H9 (cell line): ENCODE results near the gene LILRA5. TPM values are rescaled to one million over a fixed set of nuclear protein-coding genes. Genes with fewer than 3 reads are reported as not detected.

Experiments
- DNase-seq: peaks from one replicate; pipeline ENCODE4 v3.0.0-alpha.2; 2017
- H2AFZ ChIP-seq: one replicate; pipeline ENCODE4 v1.6.1; 2013; ENCODE audit warnings: mild to moderate bottlenecking, low read length, control low read depth, moderate library complexity
- H2AK5ac ChIP-seq: 2 replicates; pipeline ENCODE4 v1.6.1; 2013; ENCODE audit warnings: low read length, control low read depth, mixed read lengths; ENCODE audit not compliant: insufficient read length
- H2BK120ac ChIP-seq: one replicate; pipeline ENCODE4 v1.6.1; 2013; ENCODE audit warnings: low read depth, mild to moderate bottlenecking, low read length, control low read depth, inconsistent platforms; ENCODE audit not compliant: poor library complexity, severe bottlenecking
- H2BK12ac ChIP-seq: 2 replicates; pipeline ENCODE4 v1.6.1; 2013; ENCODE audit warnings: low read length, control low read depth, mixed read lengths, low read depth; ENCODE audit not compliant: insufficient read length
- H2BK15ac ChIP-seq: 2 replicates; pipeline ENCODE4 v1.6.1; 2013; ENCODE audit warnings: low read depth, low read length, control low read depth
- H2BK20ac ChIP-seq: one replicate; pipeline ENCODE4 v1.6.1; 2013; ENCODE audit warnings: low read depth, mild to moderate bottlenecking, low read length, control low read depth, inconsistent platforms; ENCODE audit not compliant: poor library complexity, severe bottlenecking
- H2BK5ac ChIP-seq: 2 replicates; pipeline ENCODE4 v1.6.1; 2013; ENCODE audit warnings: low read length, control low read depth, mixed read lengths; ENCODE audit not compliant: insufficient read length
- H3K14ac ChIP-seq: 2 replicates; pipeline ENCODE4 v1.6.1; 2013; ENCODE audit warnings: low read length, control low read depth; ENCODE audit not compliant: insufficient read depth
- H3K18ac ChIP-seq: 2 replicates; pipeline ENCODE4 v1.6.1; 2013; ENCODE audit warnings: low read depth, mild to moderate bottlenecking, mixed read lengths, low read length, control low read depth; ENCODE audit not compliant: insufficient read length
- H3K23ac ChIP-seq: 2 replicates; pipeline ENCODE4 v1.6.1; 2013; ENCODE audit warnings: low read length, control low read depth, mixed read lengths, low read depth; ENCODE audit not compliant: insufficient read length
- H3K23me2 ChIP-seq: 2 replicates; pipeline ENCODE4 v1.6.1; 2013; ENCODE audit warnings: low read depth, mild to moderate bottlenecking, mixed read lengths, low read length, control low read depth; ENCODE audit not compliant: insufficient read length, poor library complexity, severe bottlenecking
- H3K27ac ChIP-seq: 2 replicates; pipeline ENCODE4 v1.5.1; 2013; ENCODE audit warnings: low read length, control low read depth, mixed read lengths, low read depth; ENCODE audit not compliant: insufficient read length
- H3K27me3 ChIP-seq: 2 replicates; pipeline ENCODE4 v1.6.1; 2013; ENCODE audit warnings: low read length, control low read depth, inconsistent platforms; ENCODE audit not compliant: insufficient read depth
- H3K4ac ChIP-seq: 2 replicates; pipeline ENCODE4 v1.6.1; 2013; ENCODE audit warnings: low read depth, mild to moderate bottlenecking, control low read depth, inconsistent platforms, low read length, moderate library complexity
- H3K4me1 ChIP-seq: 2 replicates; pipeline ENCODE4 v1.6.1; 2013; ENCODE audit warnings: low read length, control low read depth, inconsistent platforms; ENCODE audit not compliant: insufficient read depth
- H3K4me2 ChIP-seq: 2 replicates; pipeline ENCODE4 v1.6.1; 2013; ENCODE audit warnings: low read length, control low read depth, mixed read lengths; ENCODE audit not compliant: insufficient read length, insufficient read depth
- H3K56ac ChIP-seq: 2 replicates; pipeline ENCODE4 v1.6.1; 2013; ENCODE audit warnings: low read depth, mild to moderate bottlenecking, mixed read lengths, low read length, control low read depth; ENCODE audit not compliant: insufficient read length
- H3K79me1 ChIP-seq: 2 replicates; pipeline ENCODE4 v1.6.1; 2013; ENCODE audit warnings: low read depth, mild to moderate bottlenecking, moderate library complexity, low read length, control low read depth, inconsistent platforms; ENCODE audit not compliant: insufficient read depth, poor library complexity, severe bottlenecking
- H3K79me2 ChIP-seq: 2 replicates; pipeline ENCODE4 v1.6.1; 2013; ENCODE audit warnings: low read length, control low read depth, inconsistent platforms; ENCODE audit not compliant: insufficient read depth
- H3K9ac ChIP-seq: 2 replicates; pipeline ENCODE4 v1.6.1; 2013; ENCODE audit warnings: low read length, control low read depth, mixed read lengths; ENCODE audit not compliant: insufficient read length; ENCODE audit errors: extremely low read depth
- H3K9me3 ChIP-seq: one replicate; pipeline ENCODE4 v1.6.1; 2013; ENCODE audit warnings: low read depth, low read length, inconsistent platforms; ENCODE audit not compliant: control insufficient read depth
- H3T11ph ChIP-seq: one replicate; pipeline ENCODE4 v1.6.1; 2013; ENCODE audit warnings: mild to moderate bottlenecking, low read length, control low read depth, inconsistent platforms
- H4K20me1 ChIP-seq: one replicate; pipeline ENCODE4 v1.6.1; 2013; ENCODE audit not compliant: control insufficient read depth, insufficient read length, insufficient read depth
- H4K5ac ChIP-seq: 2 replicates; pipeline ENCODE4 v1.6.1; 2013; ENCODE audit warnings: low read depth, mild to moderate bottlenecking, mixed read lengths, low read length, control low read depth; ENCODE audit not compliant: insufficient read length
- H4K8ac ChIP-seq: replicated peaks from 2 replicates; pipeline ENCODE4 v1.6.1; 2013; ENCODE audit warnings: low read length, control low read depth, mixed read lengths, low read depth; ENCODE audit not compliant: insufficient read length
- H4K91ac ChIP-seq: 2 replicates; pipeline ENCODE4 v1.6.1; 2013; ENCODE audit warnings: low read depth, mild to moderate bottlenecking, moderate library complexity, mixed read lengths, low read length, control low read depth; ENCODE audit not compliant: insufficient read length
- H3K27ac Mint-ChIP-seq, 3 experiments: 2 replicates in 2 of 3; 3 replicates in 1 of 3; pipeline ENCODE4 v1.8.0; 2020 to 2021; ENCODE audit warnings: mixed read lengths in 3 of 3, mild to moderate bottlenecking in 1 of 3, moderate library complexity in 1 of 3
- H3K27me3 Mint-ChIP-seq: 2 replicates; pipeline ENCODE4 v1.8.0; 2021; ENCODE audit warnings: low read depth, mild to moderate bottlenecking, moderate library complexity, mixed read lengths
- H3K36me3 Mint-ChIP-seq, 3 experiments: 2 replicates in 2 of 3; 3 replicates in 1 of 3; pipeline ENCODE4 v1.8.0; 2020 to 2021; ENCODE audit warnings: low read depth in 3 of 3, mixed read lengths in 3 of 3; ENCODE audit not compliant: insufficient read depth in 1 of 3
- H3K4me1 Mint-ChIP-seq, 2 experiments: 2 replicates each; pipeline ENCODE4 v1.8.0; 2020; ENCODE audit warnings: mixed read lengths in 2 of 2
- H3K4me3 Mint-ChIP-seq, 2 experiments: 2 replicates in 1 of 2; 3 replicates in 1 of 2; pipeline ENCODE4 v1.8.0; 2020 to 2021; ENCODE audit warnings: mild to moderate bottlenecking in 2 of 2, mixed read lengths in 2 of 2, moderate library complexity in 1 of 2
- H3K9me3 Mint-ChIP-seq, 2 experiments: 2 replicates in 1 of 2; 3 replicates in 1 of 2; pipeline ENCODE4 v1.8.0; 2020; ENCODE audit warnings: mild to moderate bottlenecking in 2 of 2, mixed read lengths in 2 of 2, moderate library complexity in 1 of 2
- CTCF ChIP-seq: fragments of 200-600 bp; sonication (generic); conservative IDR thresholded peaks from 3 replicates; pipeline ENCODE4 v1.8.0; 2021; ENCODE audit warnings: antibody characterized with exemption, mild to moderate bottlenecking
- WGBS: extraction: QIAGEN DNeasy Blood & Tissue Kit; methylation state at CpG from one replicate; pipeline ENCODE4 v1.1.7; 2013; ENCODE audit warnings: missing lambda C conversion rate, low lambda C conversion rate, mixed read lengths; ENCODE audit not compliant: insufficient read length; ENCODE audit errors: extremely low coverage; 5-methylcytosine and 5-hydroxymethylcytosine counted together
- total RNA-seq: library from RNA; stranded (reverse); gene quantifications from 2 replicates; pipeline ENCODE4 v1.2.1, GENCODE V29; 2021

The LILRA5 gene
- total RNA-seq, 1 experiment from 2014 or later, result not detected

GRCh38 chr19:54317965-54318240, 4.9 kb upstream of the LILRA5 start:
- no peak overlapping the region for H3K14ac ChIP-seq
- no peak for DNase-seq
- no peak overlapping the region for H4K5ac ChIP-seq
- no peaks in the 10 kb centered on the region for H3K79me1 ChIP-seq
- H2BK120ac ChIP-seq, result no peak overlapping the region
- no peak overlapping the region for H3K4ac ChIP-seq
- no peak overlapping the region for H2BK15ac ChIP-seq
- no peak overlapping the region for H3K4me2 ChIP-seq
- Mint-ChIP-seq H3K36me3 (peaks cover 8 to 20% (median 16%) of the 10 kb centered on the region in 3 experiments), H3K27ac (no peak overlapping the region), H3K4me3 (no peak overlapping the region), H3K9me3 (peaks cover 36 to 79% of the 10 kb centered on the region in 2 experiments), H3K4me1 (no peaks in the 10 kb centered on the region), H3K27me3 (peaks cover 33% of the 10 kb centered on the region)
- H2BK5ac ChIP-seq, result no peak overlapping the region
- no peaks in the 10 kb centered on the region for H4K20me1 ChIP-seq
- no peaks in the 10 kb centered on the region for H3K27me3 ChIP-seq
- no peak overlapping the region for H2BK20ac ChIP-seq
- H3K4me1 ChIP-seq, result no peaks in the 10 kb centered on the region
- H3K79me2 ChIP-seq, result no peaks in the 10 kb centered on the region
- no peak for TF ChIP-seq CTCF
- no CpG with 5 or more reads among the region's 9 CpGs for WGBS
- H4K91ac ChIP-seq, result no peak overlapping the region
- no peak overlapping the region for H2BK12ac ChIP-seq
- no peak overlapping the region for H3K9ac ChIP-seq
- no peak overlapping the region for H3K18ac ChIP-seq
- no peak overlapping the region for H3K23ac ChIP-seq
- H3K9me3 ChIP-seq, result peaks cover 4% of the 10 kb centered on the region
- no peak overlapping the region for H3K27ac ChIP-seq
- H3K23me2 ChIP-seq, result no peaks in the 10 kb centered on the region
- no peak overlapping the region for H2AFZ ChIP-seq
- H2AK5ac ChIP-seq, result no peak overlapping the region
- no peak overlapping the region for H3T11ph ChIP-seq
- H3K56ac ChIP-seq, result no peak overlapping the region
- H4K8ac ChIP-seq, result no peak overlapping the region
